Endothelial cell of umbilical vein (primary cell): ENCODE measurements around the gene FAM210A. TPM values are rescaled to one million over a fixed set of nuclear protein-coding genes. Genes with fewer than 3 reads are reported as not detected.

Source experiments
- BruUV-seq: library from RNA; stranded (reverse); fragments of 400-500 nt; replicated peaks from 2 replicates; lab custom pipeline; 2021; lab: Mats Ljungman, UMichigan
- CTCF ChIA-PET: fragments of 300-600, 350-600 bp; sonication (Branson Sonifier 250); formaldehyde crosslinking; loops from one replicate; lab custom pipeline; 2021; ENCODE audit warnings: antibody characterized with exemption, inconsistent platforms; lab: Charles Lee
- POLR2A ChIA-PET: fragments of 300-600, 350-600 bp; sonication (Branson Sonifier 250); formaldehyde crosslinking; loops from one replicate; lab custom pipeline; 2021; ENCODE audit warnings: antibody characterized with exemption, inconsistent platforms; lab: Charles Lee
- DNase-seq: peaks from one replicate; pipeline ENCODE4 v3.0.0-alpha.2; 2011; ENCODE audit warnings: low read depth, low spot score
- FAIRE-seq: peaks from 2 replicates; lab custom pipeline; 2011; peaks lifted over from hg19 to GRCh38; lab: Jason Lieb, UNC
- H2AFZ ChIP-seq: 2 replicates; pipeline ENCODE4 v1.6.0; 2012; ENCODE audit warnings: low read depth, low read length, control low read depth, inconsistent platforms
- H3K27ac ChIP-seq: 2 replicates; pipeline ENCODE4 v1.5.1; 2011; ENCODE audit warnings: low read depth, mild to moderate bottlenecking, control low read depth, low read length, moderate library complexity; ENCODE audit not compliant: insufficient read depth
- H3K27me3 ChIP-seq, 2 experiments: 2 replicates each; pipeline versions ENCODE4 v1.6.0 to v1.6.1; 2011; ENCODE audit warnings: low read length in 2 of 2, mixed read lengths in 1 of 2; ENCODE audit not compliant: control insufficient read depth in 2 of 2, insufficient read depth in 2 of 2
- H3K36me3 ChIP-seq, 2 experiments: 2 replicates in 1 of 2; 3 replicates in 1 of 2; pipeline ENCODE4 v1.5.1; 2011; ENCODE audit warnings: low read length in 2 of 2, mild to moderate bottlenecking in 1 of 2, moderate library complexity in 1 of 2; ENCODE audit not compliant: control insufficient read depth in 2 of 2, insufficient read depth in 2 of 2; ENCODE audit errors: extremely low read depth in 1 of 2
- H3K4me1 ChIP-seq: 3 replicates; pipeline ENCODE4 v1.5.1; 2011; ENCODE audit warnings: mild to moderate bottlenecking, low read length; ENCODE audit not compliant: control insufficient read depth, insufficient read depth; ENCODE audit errors: extremely low read depth
- H3K4me2 ChIP-seq: 2 replicates; pipeline ENCODE4 v1.6.1; 2011; ENCODE audit warnings: low read length, control low read depth, mixed read lengths; ENCODE audit not compliant: insufficient read depth
- H3K4me3 ChIP-seq, 3 experiments: fragments of 200-600 bp in 1 of 3; sonication (generic), shearing (Covaris generic) in 1 of 3; replicated peaks in 1 of 3; 2 replicates each; pipeline ENCODE4 v1.5.1; 2011 to 2016; ENCODE audit warnings: control low read depth in 3 of 3, low read length in 3 of 3, mild to moderate bottlenecking in 2 of 3, inconsistent platforms in 1 of 3, low read depth in 1 of 3, moderate library complexity in 1 of 3; ENCODE audit not compliant: insufficient read depth in 1 of 3
- H3K79me2 ChIP-seq: 2 replicates; pipeline ENCODE4 v1.6.0; 2012; ENCODE audit warnings: low read length, inconsistent platforms; ENCODE audit not compliant: control insufficient read depth, insufficient read depth
- H3K9ac ChIP-seq: replicated peaks from 2 replicates; pipeline ENCODE3; 2011; ENCODE audit warnings: low read length, control low read depth; ENCODE audit not compliant: insufficient read depth; ENCODE audit errors: extremely low read depth
- H3K9me1 ChIP-seq: replicated peaks from 3 replicates; pipeline ENCODE4 v1.6.0; 2011; ENCODE audit warnings: mild to moderate bottlenecking, low read length; ENCODE audit not compliant: control insufficient read depth, insufficient read depth; ENCODE audit errors: extremely low read depth
- H3K9me3 ChIP-seq: replicated peaks from 2 replicates; pipeline ENCODE4 v1.5.1; 2012; ENCODE audit warnings: low read length, inconsistent platforms; ENCODE audit not compliant: control insufficient read depth, insufficient read depth
- H4K20me1 ChIP-seq: replicated peaks from 2 replicates; pipeline ENCODE3; 2011; ENCODE audit warnings: mild to moderate bottlenecking, low read length; ENCODE audit not compliant: control insufficient read depth, insufficient read depth; ENCODE audit errors: extremely low read depth
- EZH2 ChIP-seq: IDR thresholded peaks from 2 replicates; pipeline ENCODE4 v1.6.1; 2012; ENCODE audit warnings: borderline replicate concordance, low read depth, mild to moderate bottlenecking, moderate library complexity, low read length, inconsistent platforms; ENCODE audit not compliant: severe bottlenecking
- GATA2 ChIP-seq: IDR thresholded peaks from 2 replicates; pipeline ENCODE4 v1.7.0; 2011; ENCODE audit warnings: low read depth, mild to moderate bottlenecking, moderate library complexity, mixed read lengths, low read length; ENCODE audit not compliant: insufficient read length, insufficient read depth
- JUN ChIP-seq: IDR thresholded peaks from 2 replicates; pipeline ENCODE4 v1.6.1; 2011; ENCODE audit warnings: borderline replicate concordance, low read depth; ENCODE audit not compliant: insufficient read length, insufficient read depth
- MYC ChIP-seq: IDR thresholded peaks from one replicate; pipeline ENCODE4 v1.6.1; 2011; ENCODE audit warnings: mild to moderate bottlenecking, low read depth, low read length
- POLR2A ChIP-seq: IDR thresholded peaks from 2 replicates; pipeline ENCODE4 v1.6.1; 2012; ENCODE audit warnings: low read depth, mild to moderate bottlenecking, control low read depth, low read length
- POLR2AphosphoS5 ChIP-seq: IDR thresholded peaks from 2 replicates; pipeline ENCODE4 v1.6.1; 2012; ENCODE audit warnings: low read depth, mild to moderate bottlenecking, control low read depth, low read length, moderate library complexity; ENCODE audit not compliant: insufficient read depth
- dilution Hi-C: fragments of 300-500 bp; cut with MboI; formaldehyde crosslinking; loops from one replicate; pipeline ENCODE4 v1.15.0; 2019; ENCODE audit warnings: low sequenced_read_pairs; ENCODE audit not compliant: extremely low pct_ligation_motif_present
- intact Hi-C: fragments of 100-400 bp; cut with micrococcal nuclease; formaldehyde crosslinking; loops from one replicate; pipeline ENCODE4 v1.10.0; 2022
- polyA plus RNA-seq, 4 experiments: library from polyadenylated mRNA; depleted of rRNA in 3 of 4; stranded (reverse) in 3 of 4; unstranded in 1 of 4; fragments of >200 nt; gene quantifications; 2 replicates each; pipeline versions ENCODE4 v1.2.1 to v1.2.3, GENCODE V29; 2011 to 2012; ENCODE audit warnings: missing spikeins in 1 of 4
- total RNA-seq: library from RNA; stranded (reverse); gene quantifications from 2 replicates; pipeline ENCODE4 v1.2.3, GENCODE V29; 2021
- TF ChIP-seq, protein P1 (sequence below), 2 donors: IDR thresholded peaks; 1 replicate in 1 of 2; 2 replicates in 1 of 2; pipeline ENCODE4 v1.5.1; 2011; ENCODE audit warnings: low read length in 2 of 2, mild to moderate bottlenecking in 2 of 2, moderate library complexity in 2 of 2, control low read depth in 1 of 2, inconsistent platforms in 1 of 2, low read depth in 1 of 2; ENCODE audit not compliant: insufficient read depth in 1 of 2; ENCODE audit errors: extremely low read depth in 1 of 2
- TF ChIP-seq, protein P2 (sequence below): IDR thresholded peaks from 2 replicates; pipeline ENCODE4 v1.6.1; 2011; ENCODE audit not compliant: insufficient read depth, insufficient read length

The FAM210A gene
- total and polyA plus RNA-seq, 2 donors (not counting 3 experiments of a cell fraction or from before 2014, with no cell fraction given) = 7.1 to 17.3 TPM

DNA sequence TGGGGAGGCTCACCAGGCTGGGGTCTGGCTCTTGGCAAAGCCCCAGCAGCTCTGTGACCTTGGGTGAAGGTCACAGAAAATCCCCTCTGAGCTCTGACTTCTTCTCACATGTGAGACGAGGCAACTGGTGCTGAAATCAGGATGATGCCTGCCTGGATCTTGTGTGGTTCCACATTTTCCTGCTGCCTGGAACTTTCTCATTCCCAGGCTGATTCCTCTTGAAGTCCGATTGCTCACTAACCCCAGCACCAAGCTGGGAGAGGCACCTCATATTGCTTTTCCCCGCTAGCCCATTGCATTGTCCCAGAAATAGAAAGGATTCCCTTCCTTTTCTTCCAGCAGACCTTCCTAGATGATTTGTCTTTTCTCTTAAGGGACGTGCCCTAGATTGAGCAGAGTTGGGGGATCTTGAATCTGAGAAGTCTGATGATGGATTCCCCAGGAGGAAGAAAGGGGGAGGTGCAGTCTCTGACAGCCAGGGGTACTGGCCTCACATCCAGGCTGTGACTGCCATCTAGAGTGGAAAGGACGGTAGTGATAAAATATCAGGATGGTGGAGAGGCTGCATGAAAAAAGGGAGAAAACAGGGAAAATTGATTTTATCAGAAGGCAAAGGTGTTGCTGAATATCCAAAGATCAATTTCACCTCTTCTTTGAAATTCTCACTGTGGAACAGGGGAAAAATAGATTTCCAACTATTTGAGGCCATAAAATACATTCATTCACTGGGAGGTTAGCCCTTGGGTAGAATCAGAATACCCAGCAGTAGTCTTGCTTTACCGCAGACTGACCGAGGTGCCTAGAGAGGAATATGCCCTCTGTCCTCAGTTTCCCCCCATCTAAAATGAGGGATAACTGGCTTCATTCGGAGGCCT, 96.3 kb downstream of the FAM210A start:
- Histone ChIP-seq H3K36me3 (no peaks in the 10 kb centered on the region), H3K4me1 (no peaks in the 10 kb centered on the region), H3K4me2 (no peak overlapping the region), H3K9ac (no peak overlapping the region), H3K27me3 (no peaks in the 10 kb centered on the region), H3K79me2 (no peaks in the 10 kb centered on the region), H3K9me1 (no peaks in the 10 kb centered on the region), H4K20me1 (no peaks in the 10 kb centered on the region), H3K9me3 (no peaks in the 10 kb centered on the region), H3K27ac (no peak overlapping the region), H3K4me3 (no peak overlapping the region), H2AFZ (no peak overlapping the region)
- no TSS peak for BruUV-seq
- dilution Hi-C loops (no loop called here), intact Hi-C loops (loop anchor here (1.0 to 5.0 kb wide), 8 partner anchors 72 to 903 kb away; no protein-coding TSS in a partner anchor)
- TF ChIP-seq POLR2A = no peak
- no peak for TF ChIP-seq JUN
- no peak for TF ChIP-seq EZH2
- no peak for TF ChIP-seq POLR2AphosphoS5
- TF ChIP-seq, protein P1, sequence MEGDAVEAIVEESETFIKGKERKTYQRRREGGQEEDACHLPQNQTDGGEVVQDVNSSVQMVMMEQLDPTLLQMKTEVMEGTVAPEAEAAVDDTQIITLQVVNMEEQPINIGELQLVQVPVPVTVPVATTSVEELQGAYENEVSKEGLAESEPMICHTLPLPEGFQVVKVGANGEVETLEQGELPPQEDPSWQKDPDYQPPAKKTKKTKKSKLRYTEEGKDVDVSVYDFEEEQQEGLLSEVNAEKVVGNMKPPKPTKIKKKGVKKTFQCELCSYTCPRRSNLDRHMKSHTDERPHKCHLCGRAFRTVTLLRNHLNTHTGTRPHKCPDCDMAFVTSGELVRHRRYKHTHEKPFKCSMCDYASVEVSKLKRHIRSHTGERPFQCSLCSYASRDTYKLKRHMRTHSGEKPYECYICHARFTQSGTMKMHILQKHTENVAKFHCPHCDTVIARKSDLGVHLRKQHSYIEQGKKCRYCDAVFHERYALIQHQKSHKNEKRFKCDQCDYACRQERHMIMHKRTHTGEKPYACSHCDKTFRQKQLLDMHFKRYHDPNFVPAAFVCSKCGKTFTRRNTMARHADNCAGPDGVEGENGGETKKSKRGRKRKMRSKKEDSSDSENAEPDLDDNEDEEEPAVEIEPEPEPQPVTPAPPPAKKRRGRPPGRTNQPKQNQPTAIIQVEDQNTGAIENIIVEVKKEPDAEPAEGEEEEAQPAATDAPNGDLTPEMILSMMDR (IDR thresholded peaks at IDR 0.05; ENCODE audit: extremely low read depth in 1 of 2, insufficient read depth in 1 of 2, low read depth in 1 of 2, low read length in 2 of 2) = peak; percentile 63 to 68
- TF ChIP-seq MYC = no peak
- TF ChIP-seq, protein P2, sequence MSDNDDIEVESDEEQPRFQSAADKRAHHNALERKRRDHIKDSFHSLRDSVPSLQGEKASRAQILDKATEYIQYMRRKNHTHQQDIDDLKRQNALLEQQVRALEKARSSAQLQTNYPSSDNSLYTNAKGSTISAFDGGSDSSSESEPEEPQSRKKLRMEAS = no peak
- no peak for TF ChIP-seq GATA2
- ChIA-PET POLR2A (no interaction called here), CTCF (interaction anchor here (0.6 to 4.2 kb wide), 12 partner anchors 9 to 695 kb away, joined by 3 to 23 read pairs (median 6); no protein-coding TSS in a partner anchor)
- DNase-seq (peak; percentile 67), FAIRE-seq (peak; percentile 87)
